Mesenteric fat pad (tissue), 1 donor: ENCODE data around the gene ARID1A. TPM values are rescaled to one million over a fixed set of nuclear protein-coding genes. Genes with fewer than 3 reads are reported as not detected.
A peak's percentile ranks its signal among the peaks of the same experiment; 100 is the strongest.
"Not testable (repeated sequence)": the region's sequence is repeated elsewhere in the genome, so short reads cannot be mapped to it uniquely, and the experiment has no call there.

Experiments
- DNase-seq: peaks from one replicate; pipeline ENCODE4 v3.0.0-alpha.2; 2020; ENCODE audit warnings: low spot score
- total RNA-seq: library from RNA; stranded (reverse); fragmentation: NEBNext Ultra II Directional; extraction: Animal tissue kit (Norgen Biotek cat#: 25700); gene quantifications from one replicate; pipeline ENCODE4 v1.2.1, GENCODE V29; 2021
- donor health status: DM: yes; HTN: yes; CAD: no.

ARID1A gene
- total RNA-seq, 1 donor from 2014 or later, result 64.2 TPM

GRCh38 chr1:26697431-26697977, 1.7 kb downstream of the ARID1A start:
- DNase-seq, result no peak

DNA sequence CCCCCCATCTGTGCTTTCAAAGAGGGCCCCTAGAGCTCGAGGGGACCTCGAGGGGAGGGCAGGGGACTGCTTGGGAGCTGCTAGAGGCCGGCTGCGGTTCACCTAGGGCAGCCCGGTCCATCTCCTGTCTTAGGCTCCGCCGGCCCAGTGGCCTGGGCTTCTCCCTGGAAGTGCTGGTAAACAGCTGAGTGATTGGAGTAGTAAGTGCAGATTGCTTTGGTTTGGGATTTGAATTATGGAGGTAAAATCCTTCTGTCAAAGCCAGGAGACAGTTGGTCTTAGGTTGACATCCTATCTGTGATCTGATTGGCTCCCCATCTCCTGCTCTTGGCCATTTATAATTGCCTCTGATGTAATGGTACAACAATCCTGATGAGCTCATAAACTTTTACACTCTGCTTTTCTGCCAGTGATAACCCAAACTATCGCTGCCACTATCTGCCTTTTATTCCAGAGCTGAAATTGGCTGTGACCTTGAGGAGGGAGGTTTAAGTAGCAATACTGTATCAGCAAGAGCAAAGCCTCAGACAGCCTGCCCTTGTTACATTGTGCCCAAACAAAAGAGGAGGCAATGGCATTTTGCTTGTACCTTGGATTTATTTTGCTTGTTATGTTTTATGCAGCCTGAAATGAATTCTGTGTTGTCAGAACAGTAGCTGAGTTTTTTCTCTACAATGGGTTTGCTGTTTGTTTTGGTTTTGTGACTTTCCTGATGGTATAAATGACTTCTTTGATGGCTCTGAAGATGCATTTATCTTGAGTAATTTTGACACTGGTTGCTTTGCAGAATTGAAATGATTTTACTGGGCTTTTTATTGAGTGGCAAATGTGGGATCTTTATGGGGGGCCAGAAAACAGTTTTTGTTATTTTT, 2.4 kb downstream of the ARID1A start:
- no peak for DNase-seq

GRCh38 chr1:26700711-26701110, 4.9 kb downstream of the ARID1A start:
- no peak for DNase-seq

DNA sequence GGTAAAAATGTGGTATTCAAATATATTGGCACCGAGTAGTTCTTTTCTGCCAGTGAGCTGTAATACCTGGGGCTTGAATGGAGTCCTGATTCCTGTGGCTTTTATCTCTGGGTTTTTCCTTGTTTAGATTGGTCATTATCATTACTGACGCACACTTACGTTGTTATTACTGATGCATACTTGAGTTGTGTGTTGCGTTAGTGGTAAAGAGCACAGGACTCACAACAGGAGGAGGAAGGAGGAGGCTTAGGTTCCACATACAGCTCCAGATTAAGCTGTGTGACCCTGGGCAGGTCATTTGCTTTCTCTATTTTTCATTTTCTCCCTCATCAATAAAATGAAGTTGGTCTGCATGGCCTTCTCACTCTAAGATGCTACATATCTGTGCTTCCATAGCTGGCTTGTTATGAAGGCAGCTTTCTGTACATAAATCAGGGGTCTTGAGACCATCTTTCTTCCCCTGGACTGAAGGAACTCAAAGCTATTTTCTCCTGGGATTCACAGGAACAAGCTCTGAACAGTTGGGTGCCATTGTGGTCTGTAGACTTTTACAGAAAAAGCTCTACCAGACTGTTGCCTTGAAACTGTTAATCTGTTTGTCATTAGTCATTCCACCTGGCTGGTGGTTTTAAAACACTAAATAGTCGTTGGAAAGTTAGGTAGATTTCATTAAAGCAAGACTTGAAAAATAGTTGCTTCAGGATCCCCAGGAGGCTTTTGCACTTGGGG, 5.6 kb downstream of the ARID1A start:
- DNase-seq, result no peak

- DNase-seq, result no peak
Observed at GRCh38 chr1:26701995-26702679, 6.3 kb downstream of the ARID1A start.

GRCh38 chr1:26702680-26703038, 6.8 kb downstream of the ARID1A start:
- DNase-seq, result no peak

GRCh38 chr1:26703478-26703877, 7.7 kb downstream of the ARID1A start:
- DNase-seq, result no peak

DNA sequence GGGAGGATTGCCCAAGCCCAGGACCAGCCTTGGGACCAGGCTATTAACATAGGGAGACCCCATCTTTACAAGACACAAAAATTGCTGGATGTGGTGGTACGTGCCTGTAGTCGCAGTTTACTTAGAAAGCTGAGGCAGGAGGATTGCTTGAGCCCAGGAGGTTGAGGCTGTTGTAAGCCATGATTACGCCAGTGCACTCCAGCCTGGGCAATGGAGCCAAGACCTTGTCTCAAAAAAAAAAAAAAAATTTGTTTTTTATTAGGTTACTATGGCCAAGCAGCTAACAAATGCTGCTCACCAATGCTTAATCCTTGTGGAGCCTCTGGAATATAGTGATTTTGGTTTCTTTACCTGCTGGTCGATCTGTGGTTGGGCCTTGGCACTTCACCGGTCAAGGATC, 8.8 kb downstream of the ARID1A start:
- DNase-seq, result no peak

GRCh38 chr1:26705227-26705626, 9.4 kb downstream of the ARID1A start:
- not testable (repeated sequence) for DNase-seq

- no peak for DNase-seq
Observed at GRCh38 chr1:26705788-26706311, 10.0 kb downstream of the ARID1A start.

GRCh38 chr1:26706315-26706714, 10.5 kb downstream of the ARID1A start:
- DNase-seq, result no peak

DNA sequence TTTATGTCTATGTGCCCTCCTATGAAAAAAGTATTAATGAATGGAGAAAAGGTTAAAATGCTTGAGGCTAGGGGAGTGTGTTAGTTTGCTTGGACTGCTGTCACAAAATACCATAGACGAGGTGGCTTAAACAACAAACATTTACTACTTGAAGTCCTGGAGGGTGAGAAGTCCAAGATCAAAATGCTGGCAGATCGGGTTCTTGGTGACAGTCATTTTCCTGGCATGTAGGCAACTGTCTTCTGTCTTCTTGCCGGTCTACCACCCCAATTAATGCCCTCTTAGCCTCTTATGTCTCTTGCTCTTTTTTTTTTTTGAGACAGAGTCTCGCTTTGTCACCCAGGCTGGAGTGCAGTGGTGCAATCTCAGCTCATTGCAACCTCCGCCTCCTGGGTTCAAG, 15.0 kb downstream of the ARID1A start:
- DNase-seq, result no peak

DNA sequence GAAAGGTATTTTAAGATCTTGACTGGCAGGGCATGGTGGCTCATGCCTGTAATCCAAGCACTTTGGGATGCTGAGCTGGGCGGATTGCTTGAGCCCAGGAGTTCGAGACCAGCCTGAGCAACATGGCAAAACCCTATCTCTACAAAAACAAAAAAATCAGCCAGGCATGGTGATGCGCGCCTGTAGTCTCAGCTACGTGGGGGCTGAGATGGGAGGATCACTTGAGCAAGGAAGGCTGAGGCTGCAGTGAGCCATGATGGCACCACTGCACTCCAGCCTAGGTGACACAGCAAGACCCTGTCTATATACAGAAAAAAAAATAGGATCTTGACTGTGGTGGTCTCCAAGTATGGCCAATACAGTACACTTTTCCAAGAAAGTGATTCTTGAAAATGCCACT, 16.0 kb downstream of the ARID1A start:
- no peak for DNase-seq

DNA sequence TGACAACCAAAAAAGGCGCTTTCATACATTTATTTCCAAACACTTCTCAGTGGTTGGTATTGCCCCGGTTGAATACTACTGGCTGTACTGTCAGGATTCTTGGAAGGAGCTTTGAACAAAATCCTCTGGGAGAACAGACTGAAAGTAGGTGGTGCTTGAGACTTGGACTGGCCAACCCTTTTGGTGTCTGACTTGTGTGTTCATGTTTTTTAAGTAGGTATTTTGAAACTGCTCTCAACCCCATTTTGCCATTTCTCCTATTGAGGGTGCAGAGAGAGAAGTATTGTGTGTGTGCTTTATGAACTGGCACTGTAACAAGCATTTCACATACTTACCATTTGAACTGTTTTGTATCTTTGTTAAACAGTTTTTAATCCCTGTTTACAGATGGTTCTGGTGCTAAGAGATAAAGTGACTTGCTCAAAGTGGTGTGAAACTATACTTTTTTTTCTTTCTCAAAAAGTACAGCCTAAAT, 21.2 kb downstream of the ARID1A start:
- DNase-seq, result no peak

- no peak for DNase-seq
Observed at GRCh38 chr1:26719205-26719604, 23.4 kb downstream of the ARID1A start.

DNA sequence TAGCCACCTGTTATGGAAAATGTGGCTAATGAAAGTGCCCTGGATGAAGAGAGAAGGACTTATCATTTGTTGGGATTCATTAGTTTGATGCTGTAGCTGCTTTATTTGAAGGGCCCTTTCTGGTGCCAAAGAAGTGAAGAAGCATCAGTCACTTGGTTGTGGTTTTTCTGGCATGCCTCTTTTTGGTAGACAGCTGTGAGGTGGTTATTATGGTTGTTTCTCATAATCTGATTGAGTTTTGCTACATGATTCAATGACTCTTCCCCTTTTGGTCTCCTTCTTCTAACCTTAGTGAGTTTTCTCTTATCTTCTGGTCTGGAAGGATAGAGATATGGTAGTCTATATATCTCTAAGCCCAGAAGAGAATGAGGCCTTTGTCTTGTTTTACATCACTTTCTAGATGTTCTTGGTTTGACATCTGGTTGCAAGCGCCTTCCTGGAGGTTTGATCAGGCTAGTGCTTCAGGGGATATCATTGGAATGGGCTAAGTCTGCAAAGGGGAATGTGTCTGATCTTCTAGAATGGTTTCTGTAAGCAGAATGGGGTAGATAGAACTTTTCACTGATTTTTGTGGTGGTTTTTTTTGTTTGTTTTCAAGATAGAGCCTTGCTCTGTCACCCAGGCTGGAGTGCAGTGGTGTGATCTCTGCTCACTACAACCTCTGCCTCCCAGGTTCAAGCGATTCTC, 26.0 kb downstream of the ARID1A start:
- DNase-seq, result no peak

DNA sequence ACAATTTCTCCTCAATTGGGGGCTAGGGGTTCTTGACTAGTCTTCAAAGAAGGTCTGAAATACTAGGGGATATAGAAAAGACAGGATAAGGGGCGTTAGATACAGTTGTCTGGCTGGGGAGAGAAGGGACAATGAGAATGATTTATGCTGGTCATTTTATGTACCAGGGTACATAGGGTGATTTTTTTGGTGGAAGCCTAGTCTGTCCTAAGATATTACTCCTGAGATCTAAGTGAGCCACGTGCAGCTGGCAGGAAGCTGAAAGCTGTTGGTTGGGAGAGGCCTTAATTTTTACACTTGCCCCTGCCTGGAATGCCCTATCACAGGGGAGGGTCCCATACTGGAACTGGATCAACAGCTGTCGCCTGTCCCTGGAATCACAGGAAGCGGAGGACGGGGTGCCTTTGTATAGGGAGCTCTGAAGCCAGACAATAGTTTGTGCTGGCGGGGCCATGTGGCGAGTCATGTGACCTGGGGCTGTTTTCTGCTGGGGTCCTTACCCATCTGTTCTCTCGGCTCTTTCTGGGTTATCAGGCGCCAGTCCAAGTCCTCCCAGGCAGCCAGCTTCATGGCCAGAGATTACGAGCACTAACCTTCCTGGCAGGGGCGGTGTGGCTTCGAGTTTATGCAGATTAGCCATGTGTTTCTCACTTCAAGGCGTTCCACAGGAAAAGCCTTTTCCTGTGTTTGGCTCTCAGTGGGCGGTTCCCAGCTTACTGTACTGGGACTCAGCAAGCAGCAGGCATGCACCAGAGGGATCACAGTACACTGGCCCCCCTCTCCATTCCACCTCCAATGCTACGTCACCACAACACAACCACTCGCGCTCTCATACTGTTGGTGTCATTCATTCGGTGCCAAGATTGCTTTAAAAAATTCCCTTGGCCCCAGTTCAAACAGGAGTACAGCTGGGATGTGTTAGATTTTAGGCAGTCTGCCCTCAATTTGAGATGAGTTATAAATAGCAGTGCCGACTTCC, 27.5 kb downstream of the ARID1A start:
- DNase-seq, result peak; percentile 90

GRCh38 chr1:26724118-26724517, 28.3 kb downstream of the ARID1A start:
- no peak for DNase-seq

- DNase-seq, result no peak
Observed at GRCh38 chr1:26724926-26725325, 29.1 kb downstream of the ARID1A start.

GRCh38 chr1:26725904-26726303, 30.1 kb downstream of the ARID1A start:
- DNase-seq, result not testable (repeated sequence)
